Measurements from ENCODE around the gene UNC79.

Gene UNC79

DNA sequence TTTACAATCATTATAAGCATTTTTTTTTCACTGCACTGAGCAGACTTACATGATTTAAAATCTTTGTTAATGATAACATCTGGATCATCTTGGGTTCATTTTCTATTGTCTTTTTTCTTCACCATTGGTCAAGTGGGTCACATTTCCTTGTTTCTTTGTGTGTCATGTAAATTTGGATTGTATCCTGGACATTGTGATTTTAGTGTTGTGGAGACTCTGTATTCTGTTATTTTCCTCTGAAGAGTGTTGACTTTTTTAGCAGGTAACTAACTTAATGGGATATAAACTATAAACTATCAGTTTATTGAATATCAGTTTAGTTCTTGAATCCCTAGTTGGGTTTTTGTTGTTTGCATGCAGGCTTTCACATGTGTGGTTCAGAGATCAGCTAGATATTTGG lies 4.0 kb upstream of the UNC79 start:
- Histone ChIP-seq H3K79me2 (peaks cover under 1% of the 10 kb centered on the region), H3K4me1 (no peaks in the 10 kb centered on the region), H3K4me3 (ENCODE audit: low read depth, low read length) (no peak overlapping the region), H3K9ac (no peak overlapping the region), H2AFZ (no peak overlapping the region), H3K27ac (no peak overlapping the region), H3K9me3 (ENCODE audit: control insufficient read depth, low read length) (no peaks in the 10 kb centered on the region), H3K27me3 (ENCODE audit: control insufficient read depth, insufficient read depth, low read length) (no peaks in the 10 kb centered on the region), H3K4me2 (ENCODE audit: low read length) (no peak overlapping the region), H3K36me3 (ENCODE audit: control insufficient read depth, insufficient read depth, low read length) (no peaks in the 10 kb centered on the region)
- TF ChIP-seq, protein P1, sequence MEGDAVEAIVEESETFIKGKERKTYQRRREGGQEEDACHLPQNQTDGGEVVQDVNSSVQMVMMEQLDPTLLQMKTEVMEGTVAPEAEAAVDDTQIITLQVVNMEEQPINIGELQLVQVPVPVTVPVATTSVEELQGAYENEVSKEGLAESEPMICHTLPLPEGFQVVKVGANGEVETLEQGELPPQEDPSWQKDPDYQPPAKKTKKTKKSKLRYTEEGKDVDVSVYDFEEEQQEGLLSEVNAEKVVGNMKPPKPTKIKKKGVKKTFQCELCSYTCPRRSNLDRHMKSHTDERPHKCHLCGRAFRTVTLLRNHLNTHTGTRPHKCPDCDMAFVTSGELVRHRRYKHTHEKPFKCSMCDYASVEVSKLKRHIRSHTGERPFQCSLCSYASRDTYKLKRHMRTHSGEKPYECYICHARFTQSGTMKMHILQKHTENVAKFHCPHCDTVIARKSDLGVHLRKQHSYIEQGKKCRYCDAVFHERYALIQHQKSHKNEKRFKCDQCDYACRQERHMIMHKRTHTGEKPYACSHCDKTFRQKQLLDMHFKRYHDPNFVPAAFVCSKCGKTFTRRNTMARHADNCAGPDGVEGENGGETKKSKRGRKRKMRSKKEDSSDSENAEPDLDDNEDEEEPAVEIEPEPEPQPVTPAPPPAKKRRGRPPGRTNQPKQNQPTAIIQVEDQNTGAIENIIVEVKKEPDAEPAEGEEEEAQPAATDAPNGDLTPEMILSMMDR (IDR thresholded peaks at IDR 0.05) = no peak

GRCh38 chr14:93431036-93431670 lies 414 bp downstream of the UNC79 start:
- Histone ChIP-seq H3K9me3 (ENCODE audit: control insufficient read depth, low read length) (no peaks in the 10 kb centered on the region), H2AFZ (peak overlapping the region; percentile 94), H3K36me3 (ENCODE audit: control insufficient read depth, insufficient read depth, low read length) (no peaks in the 10 kb centered on the region), H3K4me3 (ENCODE audit: low read depth, low read length) (peak overlapping the region; percentile 54), H3K4me2 (ENCODE audit: low read length) (peak overlapping the region; percentile 79), H3K79me2 (peaks cover 12% of the 10 kb centered on the region), H3K9ac (no peak overlapping the region), H3K4me1 (peaks cover 2% of the 10 kb centered on the region), H3K27ac (peak overlapping the region; percentile 78), H3K27me3 (ENCODE audit: control insufficient read depth, insufficient read depth, low read length) (no peaks in the 10 kb centered on the region)
- TF ChIP-seq, protein P1 (IDR thresholded peaks at IDR 0.05) = no peak

- H3K4me2 ChIP-seq (ENCODE audit: low read length) = no peak overlapping the region
- no peak overlapping the region for H2AFZ ChIP-seq
- H3K4me3 ChIP-seq (ENCODE audit: low read depth, low read length) = no peak overlapping the region
- H3K79me2 ChIP-seq = peaks cover 29% of the 10 kb centered on the region
- no peaks in the 10 kb centered on the region for H3K36me3 ChIP-seq (ENCODE audit: control insufficient read depth, insufficient read depth, low read length)
- no peaks in the 10 kb centered on the region for H3K27me3 ChIP-seq (ENCODE audit: control insufficient read depth, insufficient read depth, low read length)
- no peak overlapping the region for H3K9ac ChIP-seq
- H3K9me3 ChIP-seq (ENCODE audit: control insufficient read depth, low read length) = no peaks in the 10 kb centered on the region
- TF ChIP-seq, protein P1 (IDR thresholded peaks at IDR 0.05) = no peak
- H3K4me1 ChIP-seq = no peaks in the 10 kb centered on the region
- no peak overlapping the region for H3K27ac ChIP-seq
Measured at GRCh38 chr14:93454224-93454623, 23.5 kb downstream of the UNC79 start.

DNA sequence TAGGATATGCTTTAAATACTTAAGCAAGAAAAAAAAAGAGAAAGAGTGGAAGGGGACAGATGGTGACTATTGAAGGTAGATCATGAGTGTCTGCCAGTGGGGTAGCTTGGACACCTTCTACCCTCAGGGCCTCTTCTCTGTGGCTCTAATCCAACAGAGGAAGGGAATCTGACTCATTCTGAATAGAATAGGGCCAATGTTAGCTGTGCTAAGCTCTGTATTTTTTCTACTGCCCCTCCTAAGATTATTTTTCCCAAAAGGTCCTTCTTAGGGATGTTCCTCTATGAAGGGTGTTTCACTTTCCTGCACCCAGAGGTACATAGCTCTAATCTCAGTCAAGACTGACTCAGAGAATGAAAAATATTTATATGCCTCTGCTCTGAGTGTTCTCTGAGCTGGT lies 25.6 kb downstream of the UNC79 start:
- no peak overlapping the region for H3K4me2 ChIP-seq (ENCODE audit: low read length)
- no peak overlapping the region for H3K4me3 ChIP-seq (ENCODE audit: low read depth, low read length)
- peaks cover 16% of the 10 kb centered on the region for H3K79me2 ChIP-seq
- H3K9ac ChIP-seq = no peak overlapping the region
- H2AFZ ChIP-seq = no peak overlapping the region
- H3K9me3 ChIP-seq (ENCODE audit: control insufficient read depth, low read length) = no peaks in the 10 kb centered on the region
- no peak overlapping the region for H3K27ac ChIP-seq
- no peaks in the 10 kb centered on the region for H3K4me1 ChIP-seq
- H3K27me3 ChIP-seq (ENCODE audit: control insufficient read depth, insufficient read depth, low read length) = no peaks in the 10 kb centered on the region
- TF ChIP-seq, protein P1 (IDR thresholded peaks at IDR 0.05) = no peak
- H3K36me3 ChIP-seq (ENCODE audit: control insufficient read depth, insufficient read depth, low read length) = no peaks in the 10 kb centered on the region

DNA sequence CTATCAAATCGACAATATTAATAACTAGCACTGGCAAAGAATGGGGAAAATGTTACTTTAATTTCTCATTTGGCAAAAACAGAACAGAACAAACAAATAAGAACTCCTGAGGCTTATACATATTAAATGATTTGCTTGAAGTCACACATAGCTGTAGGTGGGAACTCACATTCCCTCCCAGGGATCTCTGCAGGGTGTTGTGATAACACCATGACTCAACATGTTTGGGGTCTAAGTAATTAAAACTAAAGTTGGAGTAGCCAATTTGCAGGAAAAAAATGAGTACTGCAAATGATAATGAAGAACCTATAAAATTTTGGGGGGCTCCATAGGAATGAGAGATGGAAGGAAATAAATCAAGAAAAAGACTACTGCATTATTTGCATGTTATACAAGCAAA lies 27.5 kb downstream of the UNC79 start:
- Histone ChIP-seq H2AFZ (no peak overlapping the region), H3K9ac (no peak overlapping the region), H3K27ac (no peak overlapping the region), H3K4me2 (ENCODE audit: low read length) (no peak overlapping the region), H3K27me3 (ENCODE audit: control insufficient read depth, insufficient read depth, low read length) (no peaks in the 10 kb centered on the region), H3K79me2 (peaks cover 16% of the 10 kb centered on the region), H3K4me3 (ENCODE audit: low read depth, low read length) (no peak overlapping the region), H3K9me3 (ENCODE audit: control insufficient read depth, low read length) (no peaks in the 10 kb centered on the region), H3K4me1 (peaks cover 3% of the 10 kb centered on the region), H3K36me3 (ENCODE audit: control insufficient read depth, insufficient read depth, low read length) (no peaks in the 10 kb centered on the region)
- TF ChIP-seq, protein P1 (IDR thresholded peaks at IDR 0.05) = no peak
